GM19099 (cell line): ENCODE data around the gene ST14.

ENCODE experiments used
- POLR2A ChIP-seq: IDR thresholded peaks from 3 replicates; pipeline ENCODE4 v1.6.1; 2011; ENCODE audit warnings: low read depth; ENCODE audit not compliant: insufficient read length; ENCODE audit errors: extremely low read depth

The ST14 gene

GRCh38 chr11:130151196-130151595, 8.4 kb upstream of the ST14 start:
- no peak for TF ChIP-seq POLR2A

- no peak for TF ChIP-seq POLR2A
Measured at GRCh38 chr11:130156108-130157022, 3.2 kb upstream of the ST14 start.

- no peak for TF ChIP-seq POLR2A
Measured at GRCh38 chr11:130157101-130157500, 2.5 kb upstream of the ST14 start.

- TF ChIP-seq POLR2A = no peak
Measured at GRCh38 chr11:130157840-130158239, 1.7 kb upstream of the ST14 start.

GRCh38 chr11:130159139-130159538, 443 bp upstream of the ST14 start:
- TF ChIP-seq POLR2A = no peak

GRCh38 chr11:130160498-130161155, 1.0 kb downstream of the ST14 start:
- no peak for TF ChIP-seq POLR2A

- no peak for TF ChIP-seq POLR2A
Measured at GRCh38 chr11:130161441-130162145, 2.0 kb downstream of the ST14 start.

GRCh38 chr11:130162733-130163132, 3.2 kb downstream of the ST14 start:
- no peak for TF ChIP-seq POLR2A

GRCh38 chr11:130163346-130164220, 4.0 kb downstream of the ST14 start:
- TF ChIP-seq POLR2A = no peak

- TF ChIP-seq POLR2A = no peak
Measured at GRCh38 chr11:130164221-130164570, 4.6 kb downstream of the ST14 start.

- no peak for TF ChIP-seq POLR2A
Measured at GRCh38 chr11:130165601-130166456, 6.2 kb downstream of the ST14 start.

GRCh38 chr11:130166457-130166784, 6.8 kb downstream of the ST14 start:
- no peak for TF ChIP-seq POLR2A

- no peak for TF ChIP-seq POLR2A
Measured at GRCh38 chr11:130167146-130167545, 7.6 kb downstream of the ST14 start.

- TF ChIP-seq POLR2A = no peak
Measured at GRCh38 chr11:130168105-130168504, 8.5 kb downstream of the ST14 start.
